Liver (tissue), 3 donors: ENCODE data around the gene CA10.

Source experiments
- EGR1 ChIP-seq, 2 donors: IDR thresholded peaks; 2 replicates each; pipeline ENCODE4 v1.6.1; 2016 to 2018; ENCODE audit warnings: antibody characterized with exemption in 2 of 2, low read depth in 2 of 2
- FOXA1 ChIP-seq: IDR thresholded peaks from 2 replicates; pipeline ENCODE4 v1.6.1; 2016; ENCODE audit warnings: antibody characterized with exemption
- HNF4A ChIP-seq, 2 donors: conservative IDR thresholded peaks; 2 replicates each; pipeline ENCODE4 v1.6.1; 2016; ENCODE audit warnings: antibody characterized with exemption in 2 of 2, mild to moderate bottlenecking in 2 of 2
- MAX ChIP-seq: IDR thresholded peaks from 2 replicates; pipeline ENCODE4 v1.6.1; 2016; ENCODE audit warnings: antibody characterized with exemption
- RAD21 ChIP-seq, 2 donors: IDR thresholded peaks; 2 replicates each; pipeline ENCODE4 v1.6.1; 2016; ENCODE audit warnings: antibody characterized with exemption in 2 of 2, mild to moderate bottlenecking in 2 of 2
- REST ChIP-seq: IDR thresholded peaks from 2 replicates; pipeline ENCODE4 v1.6.1; 2016; ENCODE audit warnings: antibody characterized with exemption, mild to moderate bottlenecking
- RXRA ChIP-seq, 2 donors: IDR thresholded peaks; 2 replicates each; pipeline ENCODE4 v1.6.1; 2017 to 2018; ENCODE audit warnings: antibody characterized with exemption in 2 of 2, mild to moderate bottlenecking in 1 of 2
- YY1 ChIP-seq: IDR thresholded peaks from 2 replicates; pipeline ENCODE4 v1.6.1; 2016; ENCODE audit warnings: antibody characterized with exemption, mild to moderate bottlenecking
- TF ChIP-seq, protein P1 (sequence below): fragments of 150-350 bp; IDR thresholded peaks from 2 replicates; pipeline ENCODE4 v1.5.1; 2017; ENCODE audit warnings: improper control_type of control experiment, low read depth, low read length; ENCODE audit not compliant: missing input control
- TF ChIP-seq, protein P2 (sequence below): IDR thresholded peaks from 2 replicates; pipeline ENCODE4 v1.6.1; 2016; ENCODE audit warnings: antibody characterized with exemption
- TF ChIP-seq, protein P3 (sequence below): IDR thresholded peaks from 2 replicates; pipeline ENCODE4 v1.6.1; 2016; ENCODE audit warnings: antibody characterized with exemption
- donor health status: healthy.
- donor health status: healthy.

DNA sequence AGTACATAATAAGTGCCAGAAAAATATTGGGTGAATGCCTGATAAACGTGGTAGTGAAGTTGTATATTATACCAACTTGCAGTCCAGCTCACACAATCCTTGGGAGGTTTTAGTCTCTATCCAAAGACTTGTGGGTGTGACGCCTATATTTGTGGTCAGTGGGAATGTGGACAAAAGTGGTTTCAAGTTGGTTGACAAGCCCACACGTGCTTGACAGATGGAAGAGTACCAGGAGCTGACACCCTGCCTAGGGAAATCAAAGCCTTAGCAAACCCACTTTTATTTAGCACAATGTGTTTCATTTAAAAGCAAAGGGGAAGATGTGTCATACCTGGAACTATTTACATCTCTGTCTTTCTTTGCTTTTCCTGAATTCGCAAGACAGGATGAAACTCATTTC is 79.0 kb downstream of the CA10 start:
- no peak for TF ChIP-seq FOXA1
- no peak for TF ChIP-seq MAX
- TF ChIP-seq, protein P1, sequence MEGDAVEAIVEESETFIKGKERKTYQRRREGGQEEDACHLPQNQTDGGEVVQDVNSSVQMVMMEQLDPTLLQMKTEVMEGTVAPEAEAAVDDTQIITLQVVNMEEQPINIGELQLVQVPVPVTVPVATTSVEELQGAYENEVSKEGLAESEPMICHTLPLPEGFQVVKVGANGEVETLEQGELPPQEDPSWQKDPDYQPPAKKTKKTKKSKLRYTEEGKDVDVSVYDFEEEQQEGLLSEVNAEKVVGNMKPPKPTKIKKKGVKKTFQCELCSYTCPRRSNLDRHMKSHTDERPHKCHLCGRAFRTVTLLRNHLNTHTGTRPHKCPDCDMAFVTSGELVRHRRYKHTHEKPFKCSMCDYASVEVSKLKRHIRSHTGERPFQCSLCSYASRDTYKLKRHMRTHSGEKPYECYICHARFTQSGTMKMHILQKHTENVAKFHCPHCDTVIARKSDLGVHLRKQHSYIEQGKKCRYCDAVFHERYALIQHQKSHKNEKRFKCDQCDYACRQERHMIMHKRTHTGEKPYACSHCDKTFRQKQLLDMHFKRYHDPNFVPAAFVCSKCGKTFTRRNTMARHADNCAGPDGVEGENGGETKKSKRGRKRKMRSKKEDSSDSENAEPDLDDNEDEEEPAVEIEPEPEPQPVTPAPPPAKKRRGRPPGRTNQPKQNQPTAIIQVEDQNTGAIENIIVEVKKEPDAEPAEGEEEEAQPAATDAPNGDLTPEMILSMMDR, result no peak
- TF ChIP-seq EGR1 (IDR thresholded peaks at IDR 0.05; ENCODE audit: low read depth in 2 of 2), result no peak
- TF ChIP-seq, protein P2, sequence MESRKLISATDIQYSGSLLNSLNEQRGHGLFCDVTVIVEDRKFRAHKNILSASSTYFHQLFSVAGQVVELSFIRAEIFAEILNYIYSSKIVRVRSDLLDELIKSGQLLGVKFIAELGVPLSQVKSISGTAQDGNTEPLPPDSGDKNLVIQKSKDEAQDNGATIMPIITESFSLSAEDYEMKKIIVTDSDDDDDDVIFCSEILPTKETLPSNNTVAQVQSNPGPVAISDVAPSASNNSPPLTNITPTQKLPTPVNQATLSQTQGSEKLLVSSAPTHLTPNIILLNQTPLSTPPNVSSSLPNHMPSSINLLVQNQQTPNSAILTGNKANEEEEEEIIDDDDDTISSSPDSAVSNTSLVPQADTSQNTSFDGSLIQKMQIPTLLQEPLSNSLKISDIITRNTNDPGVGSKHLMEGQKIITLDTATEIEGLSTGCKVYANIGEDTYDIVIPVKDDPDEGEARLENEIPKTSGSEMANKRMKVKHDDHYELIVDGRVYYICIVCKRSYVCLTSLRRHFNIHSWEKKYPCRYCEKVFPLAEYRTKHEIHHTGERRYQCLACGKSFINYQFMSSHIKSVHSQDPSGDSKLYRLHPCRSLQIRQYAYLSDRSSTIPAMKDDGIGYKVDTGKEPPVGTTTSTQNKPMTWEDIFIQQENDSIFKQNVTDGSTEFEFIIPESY, result no peak
- no peak for TF ChIP-seq RAD21 (IDR thresholded peaks at IDR 0.05)
- TF ChIP-seq, protein P3, sequence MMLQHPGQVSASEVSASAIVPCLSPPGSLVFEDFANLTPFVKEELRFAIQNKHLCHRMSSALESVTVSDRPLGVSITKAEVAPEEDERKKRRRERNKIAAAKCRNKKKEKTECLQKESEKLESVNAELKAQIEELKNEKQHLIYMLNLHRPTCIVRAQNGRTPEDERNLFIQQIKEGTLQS, result no peak
- TF ChIP-seq REST, result no peak
- no peak for TF ChIP-seq YY1
- no peak for TF ChIP-seq HNF4A (conservative IDR thresholded peaks at IDR 0.05)
- no peak for TF ChIP-seq RXRA (IDR thresholded peaks at IDR 0.05)
